GM18526 (cell line): ENCODE measurements around the gene MMD.

Experiments used
- POLR2A ChIP-seq: IDR thresholded peaks from 3 replicates; pipeline ENCODE4 v1.6.1; 2011; ENCODE audit not compliant: insufficient read length; ENCODE audit errors: extremely low read depth

Gene MMD

DNA sequence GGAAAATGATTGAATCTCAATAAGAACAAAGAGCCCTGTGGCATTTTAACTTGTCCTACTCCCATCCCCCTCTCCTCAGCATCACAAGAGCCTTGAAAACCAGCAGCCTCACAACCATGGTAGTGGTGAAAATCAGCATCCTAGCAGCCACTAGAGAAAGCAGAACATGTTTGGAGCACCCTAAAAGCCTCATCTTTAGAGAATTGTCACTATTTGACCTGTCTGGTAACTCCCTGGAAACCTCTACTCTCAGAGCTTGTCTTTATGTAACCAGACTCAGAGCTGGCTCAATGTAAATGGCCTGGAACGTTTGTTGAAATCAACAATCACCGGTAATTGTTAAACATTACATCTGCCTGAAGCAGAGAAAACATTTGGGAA, 70.8 kb downstream of the MMD start:
- no peak for TF ChIP-seq POLR2A

GRCh38 chr17:55348749-55349354, 72.8 kb downstream of the MMD start:
- no peak for TF ChIP-seq POLR2A

GRCh38 chr17:55347341-55347740, 74.3 kb downstream of the MMD start:
- TF ChIP-seq POLR2A: no peak

DNA sequence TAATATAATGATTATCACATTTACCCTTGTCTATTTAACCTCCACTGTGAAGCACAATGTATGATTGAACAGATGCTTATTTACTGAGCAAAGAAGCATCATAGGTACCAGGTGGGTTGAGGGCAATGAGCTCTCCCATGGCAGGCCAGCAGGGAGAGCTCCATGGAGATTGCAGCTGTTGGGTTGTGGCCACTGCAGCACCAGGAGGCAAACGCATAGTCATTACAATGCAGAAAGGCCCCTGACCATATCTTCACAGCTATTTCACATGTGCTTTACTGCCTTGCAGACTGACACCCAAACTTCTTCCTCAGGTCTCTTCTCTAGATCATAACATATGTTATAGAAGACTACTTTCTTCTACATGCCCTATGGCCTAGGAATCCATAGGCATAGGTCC, 75.0 kb downstream of the MMD start:
- no peak for TF ChIP-seq POLR2A

DNA sequence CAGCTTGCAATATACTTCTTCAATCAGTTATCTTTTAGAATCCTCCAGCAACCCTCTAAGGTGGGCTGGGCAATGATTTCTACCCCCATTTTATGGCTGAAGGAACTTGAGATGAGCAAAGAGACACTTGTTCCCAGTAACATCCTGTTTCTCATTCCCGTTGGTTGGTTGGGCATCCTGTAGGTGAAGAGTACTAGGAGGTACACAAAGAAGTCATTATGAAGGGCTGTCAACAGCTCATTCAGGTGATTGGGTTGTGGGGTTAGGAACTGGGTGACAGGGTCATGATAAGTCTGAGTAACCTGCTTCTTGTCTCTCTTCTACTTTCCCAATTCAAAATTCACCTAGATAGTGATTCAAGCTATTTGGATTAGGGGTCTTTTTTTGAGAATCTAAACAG, 76.5 kb downstream of the MMD start:
- TF ChIP-seq POLR2A: no peak

- TF ChIP-seq POLR2A: no peak
These were observed 77.1 kb downstream of the MMD start for GRCh38 chr17:55344514-55344997.

DNA sequence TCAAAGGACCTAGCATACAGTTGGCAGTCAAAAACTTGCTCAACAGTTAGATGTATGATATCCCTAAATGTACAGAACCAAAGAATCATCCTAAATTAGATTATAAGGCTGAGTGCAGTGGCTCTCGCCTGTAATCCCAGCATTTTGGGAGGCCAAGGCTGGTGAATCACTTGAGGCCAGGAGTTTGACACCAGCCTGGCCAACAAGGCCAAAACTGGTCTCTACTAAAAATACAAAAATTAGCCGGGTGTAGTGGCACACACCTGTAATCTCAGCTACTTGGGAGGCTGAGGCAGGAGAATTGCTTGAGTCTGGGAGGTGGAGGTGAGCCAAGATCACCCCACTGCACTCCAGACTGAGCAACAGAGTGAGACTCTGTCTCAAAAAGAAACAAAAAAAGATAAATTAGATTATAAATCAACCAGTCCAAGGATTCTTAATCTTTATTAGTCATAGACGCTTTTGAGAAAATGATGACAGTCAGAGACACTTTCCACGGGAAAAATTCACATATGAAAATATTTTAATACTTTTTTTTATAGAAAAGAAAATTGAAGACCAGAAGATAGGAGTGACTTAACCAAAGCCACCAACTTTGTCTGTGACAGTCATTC, 77.6 kb downstream of the MMD start:
- TF ChIP-seq POLR2A: no peak

- no peak for TF ChIP-seq POLR2A
These were observed 78.6 kb downstream of the MMD start for GRCh38 chr17:55342800-55343585.
